HCT116 (cell line): ENCODE measurements around the gene ALDH5A1. TPM values are rescaled to one million over a fixed set of nuclear protein-coding genes. Genes with fewer than 3 reads are reported as not detected.

Experiments
- ATAC-seq: fragments of 200-7000 bp; cut with Tn5 transposase; 2 replicates; pipeline ENCODE4 v1.9.1; 2020; ENCODE audit warnings: mild to moderate bottlenecking, moderate library complexity
- BruUV-seq: library from RNA; stranded (reverse); fragments of 400-500 nt; replicated peaks from 2 replicates; lab custom pipeline; 2021; lab: Mats Ljungman, UMichigan
- CTCF ChIA-PET: fragments of 300-600 bp; sonication (Branson Sonifier 250); formaldehyde crosslinking; loops from one replicate; lab custom pipeline; 2021; ENCODE audit warnings: antibody characterized with exemption; lab: Charles Lee
- POLR2A ChIA-PET: fragments of 300-600, 350-600 bp; sonication (Branson Sonifier 250); formaldehyde crosslinking; loops from one replicate; lab custom pipeline; 2021; ENCODE audit warnings: antibody characterized with exemption; lab: Charles Lee
- RAD21 ChIA-PET, 2 experiments: fragments of 300-600 bp; sonication (Branson Sonifier 250); formaldehyde crosslinking; loops; one replicate each; lab custom pipeline; 2023; ENCODE audit warnings: low total read pairs in 2 of 2; ENCODE audit not compliant: uncharacterized antibody in 2 of 2, unreplicated experiment in 2 of 2, low non-redundant PET in 1 of 2; lab: Charles Lee
- DNase-seq: peaks from one replicate; pipeline ENCODE4 v3.0.0-alpha.2; 2010; ENCODE audit warnings: low read depth, low spot score
- H2AFZ ChIP-seq: fragments of 200-600 bp; shearing (Covaris generic), sonication (generic); 2 replicates; pipeline ENCODE4 v1.6.1; 2017; ENCODE audit warnings: low read depth, mixed run types, mixed read lengths, antibody characterized with exemption, low read length; ENCODE audit not compliant: poor library complexity, severe bottlenecking
- H3K27ac ChIP-seq: 2 replicates; pipeline ENCODE4 v1.5.1; 2012; ENCODE audit warnings: low read depth, low read length
- H3K27me3 ChIP-seq: fragments of 200-600 bp; sonication (generic); 2 replicates; pipeline ENCODE4 v1.6.1; 2016; ENCODE audit warnings: mixed run types, low read length, mixed read lengths; ENCODE audit not compliant: insufficient read depth
- H3K36me3 ChIP-seq, 2 experiments: fragments of 200-500 bp in 1 of 2; fragments of 200-600 bp in 1 of 2; sonication (Bioruptor generic) in 1 of 2; sonication (generic) in 1 of 2; 2 replicates each; pipeline versions ENCODE4 v1.5.1 to v1.6.1; 2014 to 2016; ENCODE audit warnings: low read length in 2 of 2, inconsistent platforms in 1 of 2, mixed read lengths in 1 of 2, mixed run types in 1 of 2; ENCODE audit not compliant: insufficient read depth in 2 of 2, control insufficient read depth in 1 of 2
- H3K4me1 ChIP-seq, 2 experiments: fragments of 200-600 bp in 1 of 2; sonication (generic) in 1 of 2; 2 replicates each; pipeline versions ENCODE4 v1.5.1 to v1.6.1; 2012 to 2017; ENCODE audit warnings: low read length in 2 of 2, inconsistent platforms in 1 of 2, mild to moderate bottlenecking in 1 of 2, mixed read lengths in 1 of 2, mixed run types in 1 of 2, moderate library complexity in 1 of 2; ENCODE audit not compliant: insufficient read depth in 2 of 2, control insufficient read depth in 1 of 2
- H3K4me2 ChIP-seq: fragments of 200-600 bp; sonication (generic); 2 replicates; pipeline ENCODE4 v1.6.1; 2017; ENCODE audit warnings: mixed run types, low read length, mixed read lengths
- H3K4me3 ChIP-seq, 2 experiments: fragments of 200-600 bp in 1 of 2; sonication (generic) in 1 of 2; replicated peaks in 1 of 2; 2 replicates each; pipeline ENCODE4 v1.5.1; 2011 to 2016; ENCODE audit warnings: low read length in 2 of 2, control low read depth in 1 of 2, low read depth in 1 of 2, mild to moderate bottlenecking in 1 of 2, mixed read lengths in 1 of 2, mixed run types in 1 of 2
- H3K79me2 ChIP-seq: fragments of 200-600 bp; sonication (generic); 2 replicates; pipeline ENCODE4 v1.6.1; 2017; ENCODE audit warnings: mild to moderate bottlenecking, mixed run types, low read length, moderate library complexity, mixed read lengths; ENCODE audit not compliant: insufficient read depth
- H3K9ac ChIP-seq: fragments of 200-600 bp; sonication (generic); 2 replicates; pipeline ENCODE4 v1.6.1; 2016; ENCODE audit warnings: low read length, mixed read lengths
- H3K9me2 ChIP-seq: fragments of 200-600 bp; sonication (generic), shearing (Covaris generic); 2 replicates; pipeline ENCODE4 v1.6.1; 2017; ENCODE audit warnings: mixed run types, mild to moderate bottlenecking, moderate library complexity; ENCODE audit not compliant: insufficient read depth
- H3K9me3 ChIP-seq, 2 experiments: fragments of 200-500 bp in 1 of 2; fragments of 200-600 bp in 1 of 2; sonication (Bioruptor generic) in 1 of 2; sonication (generic) in 1 of 2; 2 replicates each; pipeline ENCODE4 v1.6.1; 2014 to 2017; ENCODE audit warnings: low read length in 2 of 2, mixed read lengths in 2 of 2, inconsistent platforms in 1 of 2, low read depth in 1 of 2, mild to moderate bottlenecking in 1 of 2, mixed run types in 1 of 2, moderate library complexity in 1 of 2; ENCODE audit not compliant: control insufficient read depth in 1 of 2, insufficient read depth in 1 of 2
- H4K20me1 ChIP-seq: fragments of 200-600 bp; sonication (generic), shearing (Covaris generic); 2 replicates; pipeline ENCODE4 v1.6.1; 2017; ENCODE audit warnings: mixed run types, mild to moderate bottlenecking, moderate library complexity; ENCODE audit not compliant: insufficient read depth
- FOSL1 ChIP-seq: IDR thresholded peaks from 2 replicates; pipeline ENCODE4 v1.6.1; 2012; ENCODE audit warnings: low read depth
- JUND ChIP-seq: IDR thresholded peaks from 2 replicates; pipeline ENCODE4 v1.6.1; 2012
- POLR2A ChIP-seq: IDR thresholded peaks from 2 replicates; pipeline ENCODE4 v1.7.0; 2011; ENCODE audit warnings: borderline replicate concordance; ENCODE audit not compliant: insufficient read depth, insufficient read length; ENCODE audit errors: extremely low read depth
- POLR2AphosphoS5 ChIP-seq: IDR thresholded peaks from 2 replicates; pipeline ENCODE4 v1.6.1; 2011; ENCODE audit warnings: mild to moderate bottlenecking, low read depth, low read length, moderate library complexity
- RAD21 ChIP-seq: IDR thresholded peaks from 2 replicates; pipeline ENCODE4 v1.6.1; 2012; ENCODE audit warnings: low read depth, mild to moderate bottlenecking
- TCF7L2 ChIP-seq: IDR thresholded peaks from 2 replicates; pipeline ENCODE4 v1.7.0; 2011; ENCODE audit warnings: borderline replicate concordance, inconsistent platforms; ENCODE audit not compliant: insufficient read depth, insufficient read length; ENCODE audit errors: extremely low read depth
- YY1 ChIP-seq: IDR thresholded peaks from 2 replicates; pipeline ENCODE4 v1.6.1; 2011; ENCODE audit warnings: low read length, low read depth, moderate library complexity, mild to moderate bottlenecking; ENCODE audit not compliant: insufficient replicate concordance; ENCODE audit errors: extremely low read depth
- ZNF274 ChIP-seq: fragments of 200-500 bp; sonication (Bioruptor generic); IDR thresholded peaks from 2 replicates; pipeline ENCODE4 v1.6.1; 2014; ENCODE audit warnings: mild to moderate bottlenecking, low read depth, low read length, inconsistent platforms
- intact Hi-C: fragments of 100-400 bp; cut with micrococcal nuclease; formaldehyde crosslinking; loops from 2 replicates; pipeline ENCODE4 v1.10.0; 2022
- total RNA-seq: library from RNA; stranded (reverse); gene quantifications from one replicate; pipeline ENCODE4 v1.2.1, GENCODE V29; 2021; ENCODE audit not compliant: unreplicated experiment
- TF ChIP-seq, protein P1 (sequence below), 3 experiments: fragments of 200-600 bp in 1 of 3; sonication (generic) in 1 of 3; IDR thresholded peaks in 2 of 3; conservative IDR thresholded peaks in 1 of 3; 2 replicates each; pipeline ENCODE4 v1.5.1; 2012 to 2017; ENCODE audit warnings: low read depth in 2 of 3, low read length in 2 of 3, antibody characterized with exemption in 1 of 3, borderline replicate concordance in 1 of 3, control low read depth in 1 of 3, mild to moderate bottlenecking in 1 of 3, mixed read lengths in 1 of 3, mixed run types in 1 of 3, moderate library complexity in 1 of 3; ENCODE audit not compliant: insufficient read depth in 1 of 3
- TF ChIP-seq, protein P2 (sequence below): IDR thresholded peaks from 2 replicates; pipeline ENCODE4 v1.6.1; 2012
- TF ChIP-seq, protein P3 (sequence below): IDR thresholded peaks from 2 replicates; pipeline ENCODE4 v1.6.1; 2011; ENCODE audit warnings: mild to moderate bottlenecking, low read length, moderate library complexity; ENCODE audit not compliant: insufficient replicate concordance; ENCODE audit errors: extremely low read depth

ALDH5A1 gene
- total RNA-seq, 1 experiment from 2014 or later: 10.0 TPM

DNA sequence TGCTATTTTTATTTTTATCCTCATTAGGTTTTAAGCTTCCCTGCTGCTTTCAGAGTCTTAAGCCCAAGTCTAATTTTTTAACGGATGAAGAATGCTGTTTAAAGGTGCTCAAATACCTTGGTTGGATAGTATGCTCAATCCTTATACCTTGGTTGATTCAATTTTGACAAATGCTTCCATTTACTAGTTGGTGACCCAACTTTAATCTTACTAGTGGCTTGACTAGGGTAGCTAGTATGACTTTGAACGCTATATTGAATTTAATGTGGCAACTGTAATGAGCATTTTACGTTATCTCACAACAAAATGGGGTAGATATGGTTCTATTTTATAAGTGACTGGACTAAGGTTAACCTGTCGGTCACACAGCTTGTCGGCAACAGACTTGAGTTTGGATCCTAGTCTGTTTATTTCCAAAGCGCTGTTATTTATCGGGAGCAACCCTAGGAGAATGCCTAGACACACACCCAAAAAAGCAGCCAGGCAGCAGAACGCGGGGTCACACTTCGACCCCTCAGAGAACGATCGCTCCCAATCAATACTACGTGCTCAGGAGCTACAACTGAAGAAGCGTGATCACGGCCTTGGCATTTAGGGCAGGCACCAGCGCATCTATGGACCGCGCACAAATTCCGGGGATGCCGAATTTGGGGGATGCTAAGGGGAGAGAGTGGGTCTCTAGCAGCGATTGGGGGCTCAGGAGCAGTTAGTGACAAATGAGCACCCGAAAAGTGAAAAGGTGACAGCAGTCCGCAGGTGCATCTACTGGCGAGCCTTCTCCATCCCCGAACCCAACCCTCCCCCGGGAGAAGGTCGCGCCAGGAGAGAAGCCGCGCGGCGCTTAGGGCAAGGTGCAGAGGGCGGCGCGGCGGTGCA, 586 bp upstream of the ALDH5A1 start:
- Histone ChIP-seq H3K9ac (peak overlapping the region; percentile 60), H3K9me2 (no peaks in the 10 kb centered on the region), H3K36me3 (no peaks in the 10 kb centered on the region), H2AFZ (peak overlapping the region; percentile 80), H3K4me3 (peak overlapping the region; percentile 49 to 62), H3K9me3 (no peaks in the 10 kb centered on the region)
- ATAC-seq (peak; percentile 85), DNase-seq (no peak)
- ChIA-PET POLR2A (no interaction called here), RAD21 (no interaction called here)
- no TSS peak for BruUV-seq
- TF ChIP-seq POLR2A: no peak
- TF ChIP-seq, protein P1, sequence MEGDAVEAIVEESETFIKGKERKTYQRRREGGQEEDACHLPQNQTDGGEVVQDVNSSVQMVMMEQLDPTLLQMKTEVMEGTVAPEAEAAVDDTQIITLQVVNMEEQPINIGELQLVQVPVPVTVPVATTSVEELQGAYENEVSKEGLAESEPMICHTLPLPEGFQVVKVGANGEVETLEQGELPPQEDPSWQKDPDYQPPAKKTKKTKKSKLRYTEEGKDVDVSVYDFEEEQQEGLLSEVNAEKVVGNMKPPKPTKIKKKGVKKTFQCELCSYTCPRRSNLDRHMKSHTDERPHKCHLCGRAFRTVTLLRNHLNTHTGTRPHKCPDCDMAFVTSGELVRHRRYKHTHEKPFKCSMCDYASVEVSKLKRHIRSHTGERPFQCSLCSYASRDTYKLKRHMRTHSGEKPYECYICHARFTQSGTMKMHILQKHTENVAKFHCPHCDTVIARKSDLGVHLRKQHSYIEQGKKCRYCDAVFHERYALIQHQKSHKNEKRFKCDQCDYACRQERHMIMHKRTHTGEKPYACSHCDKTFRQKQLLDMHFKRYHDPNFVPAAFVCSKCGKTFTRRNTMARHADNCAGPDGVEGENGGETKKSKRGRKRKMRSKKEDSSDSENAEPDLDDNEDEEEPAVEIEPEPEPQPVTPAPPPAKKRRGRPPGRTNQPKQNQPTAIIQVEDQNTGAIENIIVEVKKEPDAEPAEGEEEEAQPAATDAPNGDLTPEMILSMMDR (IDR thresholded peaks at IDR 0.05 in 2 of 3, conservative IDR thresholded peaks at IDR 0.05 in 1 of 3; ENCODE audit: borderline replicate concordance in 1 of 3, insufficient read depth in 1 of 3, low read depth in 2 of 3, low read length in 2 of 3): 0 out of 6 replicates have a peak, but pooled peaks of 1 of the 3 experiments have one; percentile 11
- TF ChIP-seq, all 23 proteins: peak for 1
- H3K4me2 ChIP-seq: peak overlapping the region; percentile 91
- CTCF ChIA-PET: no interaction called here
- no peaks in the 10 kb centered on the region for H3K79me2 ChIP-seq
- intact Hi-C loops: no loop called here
- no peaks in the 10 kb centered on the region for H4K20me1 ChIP-seq
- H3K4me1 ChIP-seq: peaks cover 5 to 14% of the 10 kb centered on the region in 2 experiments; a peak in 3 of 4 replicates
- no peaks in the 10 kb centered on the region for H3K27me3 ChIP-seq
- H3K27ac ChIP-seq: peak overlapping the region; percentile 72

GRCh38 chr6:24497254-24497970, 2.6 kb downstream of the ALDH5A1 start:
- H3K4me3 ChIP-seq: no peak overlapping the region
- ATAC-seq: no peak
- H3K36me3 ChIP-seq: no peaks in the 10 kb centered on the region
- intact Hi-C loops: no loop called here
- no peak overlapping the region for H2AFZ ChIP-seq
- no peaks in the 10 kb centered on the region for H3K9me2 ChIP-seq
- H3K27me3 ChIP-seq: no peaks in the 10 kb centered on the region
- no peak overlapping the region for H3K27ac ChIP-seq
- POLR2A ChIA-PET: no interaction called here
- no peaks in the 10 kb centered on the region for H4K20me1 ChIP-seq
- H3K4me1 ChIP-seq: peaks cover 5 to 14% of the 10 kb centered on the region in 2 experiments; a peak in 3 of 4 replicates
- no peak overlapping the region for H3K9ac ChIP-seq
- H3K9me3 ChIP-seq: no peaks in the 10 kb centered on the region
- DNase-seq: no peak
- no TSS peak for BruUV-seq
- RAD21 ChIA-PET: no interaction called here
- H3K4me2 ChIP-seq: no peak overlapping the region
- no peaks in the 10 kb centered on the region for H3K79me2 ChIP-seq
- CTCF ChIA-PET: no interaction called here
- TF ChIP-seq ZNF274: no peak
- TF ChIP-seq YY1: no peak
- no peak for TF ChIP-seq RAD21
- TF ChIP-seq TCF7L2: no peak
- TF ChIP-seq, protein P2, sequence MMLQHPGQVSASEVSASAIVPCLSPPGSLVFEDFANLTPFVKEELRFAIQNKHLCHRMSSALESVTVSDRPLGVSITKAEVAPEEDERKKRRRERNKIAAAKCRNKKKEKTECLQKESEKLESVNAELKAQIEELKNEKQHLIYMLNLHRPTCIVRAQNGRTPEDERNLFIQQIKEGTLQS: no peak
- no peak for TF ChIP-seq FOSL1
- TF ChIP-seq, protein P3, sequence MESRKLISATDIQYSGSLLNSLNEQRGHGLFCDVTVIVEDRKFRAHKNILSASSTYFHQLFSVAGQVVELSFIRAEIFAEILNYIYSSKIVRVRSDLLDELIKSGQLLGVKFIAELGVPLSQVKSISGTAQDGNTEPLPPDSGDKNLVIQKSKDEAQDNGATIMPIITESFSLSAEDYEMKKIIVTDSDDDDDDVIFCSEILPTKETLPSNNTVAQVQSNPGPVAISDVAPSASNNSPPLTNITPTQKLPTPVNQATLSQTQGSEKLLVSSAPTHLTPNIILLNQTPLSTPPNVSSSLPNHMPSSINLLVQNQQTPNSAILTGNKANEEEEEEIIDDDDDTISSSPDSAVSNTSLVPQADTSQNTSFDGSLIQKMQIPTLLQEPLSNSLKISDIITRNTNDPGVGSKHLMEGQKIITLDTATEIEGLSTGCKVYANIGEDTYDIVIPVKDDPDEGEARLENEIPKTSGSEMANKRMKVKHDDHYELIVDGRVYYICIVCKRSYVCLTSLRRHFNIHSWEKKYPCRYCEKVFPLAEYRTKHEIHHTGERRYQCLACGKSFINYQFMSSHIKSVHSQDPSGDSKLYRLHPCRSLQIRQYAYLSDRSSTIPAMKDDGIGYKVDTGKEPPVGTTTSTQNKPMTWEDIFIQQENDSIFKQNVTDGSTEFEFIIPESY: no peak
- no peak for TF ChIP-seq JUND
- TF ChIP-seq POLR2AphosphoS5: no peak
